DOHH2 (cell line): ENCODE results near the gene ZFYVE27.

ENCODE experiments used
- EZH2phosphoT487 ChIP-seq: fragments of 200-600 bp; sonication (generic); IDR thresholded peaks from 2 replicates; pipeline ENCODE4 v1.6.1; 2017; ENCODE audit warnings: borderline replicate concordance, mild to moderate bottlenecking, antibody characterized with exemption, low read length, moderate library complexity, mixed read lengths
- TF ChIP-seq, protein P1 (sequence below): fragments of 200-600 bp; sonication (generic); IDR thresholded peaks from one replicate; pipeline ENCODE4 v1.5.1; 2014; ENCODE audit warnings: antibody characterized with exemption, mild to moderate bottlenecking, low read depth, low read length; ENCODE audit not compliant: poor library complexity, severe bottlenecking

DNA sequence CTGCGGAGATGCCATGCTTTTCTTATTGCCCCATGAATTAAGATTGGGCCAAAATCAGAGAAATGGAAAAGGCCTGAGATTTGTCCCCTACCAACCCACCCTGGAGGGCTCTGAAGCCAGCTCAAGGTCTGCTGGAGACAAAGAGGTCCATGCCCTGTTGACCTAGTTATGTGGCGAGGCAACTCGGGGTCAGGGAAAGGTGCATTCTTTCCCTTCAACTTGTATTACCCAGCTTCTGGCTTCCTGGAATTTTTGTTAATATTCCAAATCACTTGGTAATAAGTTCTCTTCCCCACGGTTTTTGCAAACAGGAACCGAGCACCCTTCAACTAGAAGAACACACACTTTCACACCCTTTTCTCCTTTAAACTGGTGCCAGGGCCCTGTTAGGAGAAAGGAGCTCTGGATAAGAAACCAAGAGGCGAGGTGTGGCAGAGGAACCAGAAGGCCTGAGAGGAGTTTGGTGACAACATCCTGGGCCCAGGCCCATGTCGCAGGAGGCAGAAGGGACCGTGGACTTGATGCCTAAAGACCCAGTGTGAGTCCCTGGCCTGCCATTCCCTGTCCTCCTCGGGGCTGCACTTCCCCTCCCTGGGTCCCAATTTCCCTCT lies 47.4 kb downstream of the ZFYVE27 start:
- TF ChIP-seq, protein P1, sequence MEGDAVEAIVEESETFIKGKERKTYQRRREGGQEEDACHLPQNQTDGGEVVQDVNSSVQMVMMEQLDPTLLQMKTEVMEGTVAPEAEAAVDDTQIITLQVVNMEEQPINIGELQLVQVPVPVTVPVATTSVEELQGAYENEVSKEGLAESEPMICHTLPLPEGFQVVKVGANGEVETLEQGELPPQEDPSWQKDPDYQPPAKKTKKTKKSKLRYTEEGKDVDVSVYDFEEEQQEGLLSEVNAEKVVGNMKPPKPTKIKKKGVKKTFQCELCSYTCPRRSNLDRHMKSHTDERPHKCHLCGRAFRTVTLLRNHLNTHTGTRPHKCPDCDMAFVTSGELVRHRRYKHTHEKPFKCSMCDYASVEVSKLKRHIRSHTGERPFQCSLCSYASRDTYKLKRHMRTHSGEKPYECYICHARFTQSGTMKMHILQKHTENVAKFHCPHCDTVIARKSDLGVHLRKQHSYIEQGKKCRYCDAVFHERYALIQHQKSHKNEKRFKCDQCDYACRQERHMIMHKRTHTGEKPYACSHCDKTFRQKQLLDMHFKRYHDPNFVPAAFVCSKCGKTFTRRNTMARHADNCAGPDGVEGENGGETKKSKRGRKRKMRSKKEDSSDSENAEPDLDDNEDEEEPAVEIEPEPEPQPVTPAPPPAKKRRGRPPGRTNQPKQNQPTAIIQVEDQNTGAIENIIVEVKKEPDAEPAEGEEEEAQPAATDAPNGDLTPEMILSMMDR: no peak
- TF ChIP-seq EZH2phosphoT487: no peak
